ENCODE data around the gene PLXNA1.

PLXNA1 gene

DNA sequence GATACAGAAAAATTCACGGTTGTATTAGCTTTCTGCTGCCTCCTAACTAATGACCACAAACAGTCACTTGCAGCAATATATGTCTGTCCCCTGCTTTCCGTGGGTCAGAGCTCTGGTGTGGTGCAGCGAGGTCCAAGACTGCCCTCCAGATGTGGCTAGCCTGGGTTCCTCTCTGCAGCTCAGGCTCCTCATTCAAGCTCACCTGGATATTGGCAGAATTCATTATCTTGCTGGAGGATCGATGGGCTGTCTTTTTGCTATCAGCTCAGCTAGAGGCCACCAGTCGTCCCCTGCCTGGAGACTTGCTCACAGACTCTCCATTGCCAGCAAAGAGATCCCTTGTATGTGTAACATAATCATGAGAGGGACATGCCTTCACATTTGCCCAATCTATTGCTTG, 12.8 kb upstream of the PLXNA1 start:
- TF ChIP-seq TAF1 (IDR thresholded peaks at IDR 0.05; ENCODE audit: borderline replicate concordance, low read depth, low read length): no peak
- no peak for TF ChIP-seq POLR2A (IDR thresholded peaks at IDR 0.05; ENCODE audit: low read depth, low read length)
- FAIRE-seq (no peak), DNase-seq (ENCODE audit: insufficient read length) (no peak)

GRCh38 chr3:126970921-126971320, 12.0 kb upstream of the PLXNA1 start:
- no peak for DNase-seq (ENCODE audit: insufficient read length)
- FAIRE-seq: no peak
- TF ChIP-seq TAF1 (IDR thresholded peaks at IDR 0.05; ENCODE audit: borderline replicate concordance, low read depth, low read length) (no peak), POLR2AphosphoS5 (IDR thresholded peaks at IDR 0.05; ENCODE audit: low read depth, low read length) (no peak), POLR2A (IDR thresholded peaks at IDR 0.05; ENCODE audit: low read depth, low read length) (no peak)

DNA sequence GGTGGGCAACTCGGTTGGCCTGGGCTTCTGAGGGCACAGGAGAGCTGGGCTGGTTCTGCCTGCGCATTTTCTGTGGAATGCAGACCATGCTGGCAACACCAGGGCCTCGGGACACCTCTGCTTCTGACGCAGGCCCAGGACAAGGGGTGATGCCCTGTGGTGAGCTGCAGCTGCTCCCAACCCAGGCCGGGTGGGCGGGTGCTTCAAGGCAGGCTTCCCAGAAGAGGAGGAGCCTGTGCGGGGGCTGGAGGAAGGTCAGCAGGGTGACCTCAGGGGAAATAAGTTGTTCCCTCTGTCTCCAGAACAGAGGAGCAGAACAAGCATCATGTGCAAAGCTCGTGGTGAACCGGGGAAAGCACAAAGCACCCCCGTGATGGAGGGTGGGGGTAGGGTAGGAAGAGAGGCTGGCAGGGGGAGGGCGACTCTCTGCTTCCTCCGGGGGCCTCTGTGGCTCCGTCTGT, 11.0 kb upstream of the PLXNA1 start:
- DNase-seq (ENCODE audit: insufficient read length) (no peak), FAIRE-seq (peak; percentile 83)
- TF ChIP-seq TAF1 (IDR thresholded peaks at IDR 0.05; ENCODE audit: borderline replicate concordance, low read depth, low read length): no peak
- TF ChIP-seq POLR2AphosphoS5 (IDR thresholded peaks at IDR 0.05; ENCODE audit: low read depth, low read length): no peak
- TF ChIP-seq POLR2A (IDR thresholded peaks at IDR 0.05; ENCODE audit: low read depth, low read length): no peak

DNA sequence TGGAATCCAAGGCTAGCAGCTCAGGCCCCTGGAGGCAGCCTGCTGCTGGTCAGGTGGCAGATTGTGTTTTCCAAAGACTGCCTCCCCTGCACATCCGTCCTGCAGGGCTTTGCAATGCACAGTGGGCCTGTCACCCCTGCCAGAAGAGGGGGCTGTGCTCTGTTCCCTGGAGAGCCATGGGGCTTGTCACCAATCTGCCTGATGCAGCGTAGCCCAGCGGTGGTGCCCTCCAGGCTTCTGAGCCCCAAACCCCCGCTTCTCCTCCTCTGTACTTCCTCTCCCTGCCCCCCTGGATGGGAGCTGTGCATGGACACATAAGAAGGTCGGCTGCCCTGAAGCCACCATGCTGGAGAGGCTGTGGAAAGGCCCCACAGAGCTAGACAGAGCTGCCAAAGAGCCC, 10.0 kb upstream of the PLXNA1 start:
- no peak for FAIRE-seq
- no peak for DNase-seq (ENCODE audit: insufficient read length)
- TF ChIP-seq TAF1 (IDR thresholded peaks at IDR 0.05; ENCODE audit: borderline replicate concordance, low read depth, low read length): no peak
- no peak for TF ChIP-seq POLR2AphosphoS5 (IDR thresholded peaks at IDR 0.05; ENCODE audit: low read depth, low read length)
- TF ChIP-seq POLR2A (IDR thresholded peaks at IDR 0.05; ENCODE audit: low read depth, low read length): no peak

GRCh38 chr3:126973814-126974213, 9.1 kb upstream of the PLXNA1 start:
- DNase-seq (ENCODE audit: insufficient read length): no peak
- TF ChIP-seq POLR2A (IDR thresholded peaks at IDR 0.05; ENCODE audit: low read depth, low read length): no peak
- TF ChIP-seq TAF1 (IDR thresholded peaks at IDR 0.05; ENCODE audit: borderline replicate concordance, low read depth, low read length): no peak
- TF ChIP-seq POLR2AphosphoS5 (IDR thresholded peaks at IDR 0.05; ENCODE audit: low read depth, low read length): no peak
- no peak for FAIRE-seq

DNA sequence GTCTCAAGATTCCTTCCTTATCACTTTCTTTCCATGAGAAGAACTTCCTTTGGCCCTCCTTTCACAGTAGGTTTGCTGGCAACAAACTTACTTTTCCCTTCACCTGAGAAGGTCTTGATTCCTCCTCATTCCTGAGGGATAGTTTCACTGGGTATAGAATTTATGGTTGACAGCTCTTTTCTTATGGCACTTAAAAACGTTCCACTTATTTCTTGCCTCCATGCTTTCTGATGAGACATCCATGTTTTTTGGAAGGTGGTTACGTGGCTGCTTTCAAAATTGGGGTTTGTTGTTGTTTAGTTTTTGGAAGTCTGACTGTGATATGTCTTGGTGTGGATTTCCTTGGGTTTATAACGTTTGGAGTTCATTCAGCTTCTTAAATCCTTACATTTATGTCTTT, 8.2 kb upstream of the PLXNA1 start:
- FAIRE-seq (no peak), DNase-seq (ENCODE audit: insufficient read length) (no peak)
- TF ChIP-seq POLR2A (IDR thresholded peaks at IDR 0.05; ENCODE audit: low read depth, low read length): no peak
- no peak for TF ChIP-seq TAF1 (IDR thresholded peaks at IDR 0.05; ENCODE audit: borderline replicate concordance, low read depth, low read length)
- no peak for TF ChIP-seq POLR2AphosphoS5 (IDR thresholded peaks at IDR 0.05; ENCODE audit: low read depth, low read length)

DNA sequence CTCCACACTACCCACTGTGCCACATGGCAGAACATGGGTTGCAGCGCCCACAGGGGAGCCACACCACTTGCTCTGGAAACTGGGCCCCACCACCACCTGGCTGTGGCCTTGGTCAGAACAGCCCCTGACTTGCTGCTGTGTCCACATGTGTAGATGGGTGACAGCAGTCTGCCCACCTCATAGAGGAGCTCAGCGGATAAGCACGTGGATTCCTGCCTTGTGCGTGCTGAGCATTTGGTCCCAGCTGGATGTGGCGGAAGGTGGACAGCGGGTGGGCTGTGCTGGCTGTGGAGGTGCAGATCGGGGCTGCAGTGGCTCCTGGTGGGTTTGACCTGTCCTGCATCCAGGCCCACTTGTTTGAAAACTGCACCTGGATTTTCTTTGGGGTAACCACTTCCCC, 6.0 kb upstream of the PLXNA1 start:
- DNase-seq (ENCODE audit: insufficient read length): no peak
- no peak for FAIRE-seq
- TF ChIP-seq POLR2A (IDR thresholded peaks at IDR 0.05; ENCODE audit: low read depth, low read length) (no peak), POLR2AphosphoS5 (IDR thresholded peaks at IDR 0.05; ENCODE audit: low read depth, low read length) (no peak), TAF1 (IDR thresholded peaks at IDR 0.05; ENCODE audit: borderline replicate concordance, low read depth, low read length) (no peak)

- TF ChIP-seq POLR2AphosphoS5 (IDR thresholded peaks at IDR 0.05; ENCODE audit: low read depth, low read length): no peak
- TF ChIP-seq TAF1 (IDR thresholded peaks at IDR 0.05; ENCODE audit: borderline replicate concordance, low read depth, low read length): no peak
- TF ChIP-seq POLR2A (IDR thresholded peaks at IDR 0.05; ENCODE audit: low read depth, low read length): no peak
- FAIRE-seq: no peak
- no peak for DNase-seq (ENCODE audit: insufficient read length)
Measured at GRCh38 chr3:126977821-126978220, 5.1 kb upstream of the PLXNA1 start.

DNA sequence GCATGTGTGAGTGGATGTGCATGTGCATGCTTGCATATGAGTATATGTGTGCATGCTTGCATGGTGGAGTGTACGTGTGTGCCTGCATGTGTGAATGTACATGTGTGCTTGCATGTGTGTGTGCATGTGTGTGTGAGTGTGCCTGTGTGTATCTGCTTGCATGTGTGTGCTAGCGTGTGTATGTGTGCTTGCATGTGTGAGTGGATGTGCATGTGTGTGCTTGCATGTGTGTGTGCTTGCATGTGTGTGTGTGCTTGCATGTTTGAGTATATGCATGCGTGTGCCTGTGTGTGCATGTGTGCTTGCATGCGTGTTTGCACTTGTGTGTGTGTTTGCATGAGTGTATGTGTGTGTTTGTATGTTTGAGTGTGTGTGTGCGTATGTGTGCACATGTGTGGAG, 4.6 kb upstream of the PLXNA1 start:
- FAIRE-seq (no peak), DNase-seq (ENCODE audit: insufficient read length) (no peak)
- no peak for TF ChIP-seq POLR2A (IDR thresholded peaks at IDR 0.05; ENCODE audit: low read depth, low read length)
- no peak for TF ChIP-seq POLR2AphosphoS5 (IDR thresholded peaks at IDR 0.05; ENCODE audit: low read depth, low read length)
- no peak for TF ChIP-seq TAF1 (IDR thresholded peaks at IDR 0.05; ENCODE audit: borderline replicate concordance, low read depth, low read length)

DNA sequence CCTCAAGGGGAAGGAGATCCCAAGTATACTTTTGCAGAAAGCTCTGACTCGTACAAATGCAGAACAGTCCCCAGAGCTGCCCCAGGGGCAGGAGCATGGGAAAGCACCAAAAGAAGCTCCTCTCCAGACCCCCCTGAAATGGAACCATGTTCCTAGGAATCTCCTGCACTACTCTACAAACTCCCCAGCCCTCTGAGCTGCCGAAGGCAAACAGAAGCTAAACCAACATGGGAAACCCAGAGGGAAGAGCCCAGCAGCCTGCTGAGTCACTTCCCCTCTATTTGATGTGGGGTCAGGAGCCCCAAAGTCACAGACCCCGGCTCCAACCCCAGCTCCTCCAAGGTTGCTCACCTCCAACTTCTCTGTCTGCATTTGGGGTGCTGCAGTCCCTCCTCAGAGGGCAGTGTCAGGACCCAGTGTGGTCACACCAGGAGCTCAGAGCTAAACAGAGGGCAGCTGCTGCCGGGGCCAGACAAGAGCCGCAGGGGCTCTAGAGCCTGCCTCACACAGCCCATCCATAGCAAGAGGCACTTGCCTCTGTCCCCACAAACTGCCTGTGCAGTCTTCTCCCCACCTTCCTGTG, 3.8 kb upstream of the PLXNA1 start:
- FAIRE-seq (no peak), DNase-seq (ENCODE audit: insufficient read length) (no peak)
- TF ChIP-seq POLR2A (IDR thresholded peaks at IDR 0.05; ENCODE audit: low read depth, low read length) (no peak), POLR2AphosphoS5 (IDR thresholded peaks at IDR 0.05; ENCODE audit: low read depth, low read length) (no peak), TAF1 (IDR thresholded peaks at IDR 0.05; ENCODE audit: borderline replicate concordance, low read depth, low read length) (no peak)

DNA sequence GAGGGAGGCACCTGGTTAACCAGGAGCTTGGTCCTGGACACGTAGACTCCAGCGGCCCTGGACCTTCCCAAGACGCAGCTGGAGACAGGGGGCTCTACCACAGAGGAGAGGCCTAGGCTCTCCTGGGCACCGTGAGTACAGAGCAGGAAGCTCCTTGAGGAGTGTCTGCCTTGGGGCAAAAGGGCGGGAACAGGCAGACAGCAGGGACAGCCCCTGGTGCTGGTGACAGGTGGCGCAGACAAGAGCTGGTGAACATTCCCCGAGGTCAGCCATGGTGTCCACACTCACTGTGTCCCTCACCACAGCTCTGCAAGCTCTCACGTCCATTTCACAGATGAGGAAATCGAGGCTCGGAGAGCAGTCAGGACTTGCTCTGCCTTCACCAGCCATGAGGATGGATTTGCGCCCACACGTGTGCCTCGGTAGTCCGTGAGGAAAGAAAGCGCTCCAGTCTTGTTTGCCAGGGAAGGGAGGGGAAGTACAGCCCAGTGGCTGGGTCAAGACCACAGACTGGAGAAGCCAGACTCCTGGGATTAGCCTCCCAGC, 2.6 kb upstream of the PLXNA1 start:
- FAIRE-seq (no peak), DNase-seq (ENCODE audit: insufficient read length) (no peak)
- TF ChIP-seq POLR2A (IDR thresholded peaks at IDR 0.05; ENCODE audit: low read depth, low read length) (no peak), TAF1 (IDR thresholded peaks at IDR 0.05; ENCODE audit: borderline replicate concordance, low read depth, low read length) (no peak), POLR2AphosphoS5 (IDR thresholded peaks at IDR 0.05; ENCODE audit: low read depth, low read length) (no peak)

DNA sequence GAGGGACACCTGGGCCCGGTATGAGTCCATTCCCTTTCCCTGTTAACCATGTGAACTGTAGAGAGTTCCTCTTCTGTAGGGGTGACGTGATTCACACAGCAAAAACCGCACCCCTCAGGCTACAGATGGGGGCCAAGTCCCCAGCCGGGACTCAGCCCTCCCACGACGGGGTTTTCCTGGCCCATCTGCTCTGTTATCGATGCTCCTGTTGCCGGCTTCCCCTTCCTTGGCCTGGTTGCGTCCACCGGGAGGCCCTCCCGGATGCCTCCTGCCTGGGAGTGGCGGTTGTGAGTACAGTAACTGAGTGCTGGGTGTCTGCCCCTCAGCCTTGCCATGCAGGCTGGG, 817 bp upstream of the PLXNA1 start:
- DNase-seq (ENCODE audit: insufficient read length) (peak; percentile 55), FAIRE-seq (no peak)
- no peak for TF ChIP-seq POLR2A (IDR thresholded peaks at IDR 0.05; ENCODE audit: low read depth, low read length)
- TF ChIP-seq POLR2AphosphoS5 (IDR thresholded peaks at IDR 0.05; ENCODE audit: low read depth, low read length): 0 out of 2 replicates have a peak, but pooled peaks have one; percentile 17
